HepG2 (cell line): ENCODE data around the gene NSD2. TPM values are rescaled to one million over a fixed set of nuclear protein-coding genes. Genes with fewer than 3 reads are reported as not detected.

Experiments
- ATAC-seq: fragments of 200-7000 bp; cut with Tn5 transposase; 3 replicates; pipeline ENCODE4 v1.9.1; 2020; ENCODE audit warnings: mild to moderate bottlenecking, moderate library complexity
- BruUV-seq: library from RNA; stranded (reverse); fragments of 400-500 nt; replicated peaks from 2 replicates; lab custom pipeline; 2021; lab: Mats Ljungman, UMichigan
- CTCF ChIA-PET: fragments of 300-600 bp; formaldehyde crosslinking; extraction: SDS; loops from one replicate; lab custom pipeline; 2021; ENCODE audit warnings: low total read pairs, inconsistent platforms, low intra/inter-chr PET ratio; lab: Yijun Ruan, JAX
- POLR2A ChIA-PET: fragments of 350-600 bp; sonication (Branson Sonifier 250); formaldehyde crosslinking; loops from one replicate; lab custom pipeline; 2020; ENCODE audit warnings: antibody characterized with exemption, inconsistent platforms; lab: Yijun Ruan, JAX
- DNase-seq: peaks from one replicate; pipeline ENCODE4 v3.0.0-alpha.2; 2015; ENCODE audit warnings: low spot score
- FAIRE-seq: peaks from 3 replicates; lab custom pipeline; 2011; peaks lifted over from hg19 to GRCh38; lab: Jason Lieb, UNC
- H2AFZ ChIP-seq: one replicate; pipeline ENCODE4 v1.6.1; 2011; ENCODE audit warnings: low read length, inconsistent platforms
- H3K27ac ChIP-seq: fragments of 300-600 bp; 3 replicates; pipeline ENCODE4 v1.8.0; 2011; ENCODE audit warnings: mixed run types, mild to moderate bottlenecking, mixed read lengths, low read length, inconsistent platforms; ENCODE audit not compliant: insufficient read depth; ENCODE audit errors: extremely low read length
- H3K27me3 ChIP-seq, 2 experiments: fragments of 200-600 bp in 1 of 2; 2 replicates in 1 of 2; 3 replicates in 1 of 2; pipeline versions ENCODE4 v1.6.0 to v1.8.0; 2011; ENCODE audit warnings: low read length in 2 of 2, mild to moderate bottlenecking in 2 of 2, moderate library complexity in 2 of 2, inconsistent platforms in 1 of 2; ENCODE audit not compliant: insufficient read depth in 2 of 2, control insufficient read depth in 1 of 2
- H3K36me3 ChIP-seq, 2 experiments: fragments of 200-600 bp in 1 of 2; replicated peaks in 1 of 2; 2 replicates in 1 of 2; 3 replicates in 1 of 2; pipeline versions ENCODE4 v1.5.1 to v1.8.0; 2011; ENCODE audit warnings: low read length in 2 of 2, inconsistent platforms in 1 of 2; ENCODE audit not compliant: insufficient read depth in 2 of 2, control insufficient read depth in 1 of 2
- H3K4me1 ChIP-seq: 2 replicates; pipeline ENCODE4 v1.5.1; 2012; ENCODE audit warnings: low read length, inconsistent platforms; ENCODE audit not compliant: insufficient read depth
- H3K4me2 ChIP-seq: 2 replicates; pipeline ENCODE4 v1.6.0; 2011; ENCODE audit warnings: low read depth, low read length, inconsistent platforms
- H3K4me3 ChIP-seq, 3 experiments: fragments of 200-600 bp in 1 of 3; sonication (generic), shearing (Covaris generic) in 1 of 3; replicated peaks in 1 of 3; 2 replicates each; pipeline ENCODE4 v1.5.1; 2011 to 2016; ENCODE audit warnings: low read length in 3 of 3, inconsistent platforms in 2 of 3, low read depth in 2 of 3, mild to moderate bottlenecking in 2 of 3, control low read depth in 1 of 3, mixed read lengths in 1 of 3; ENCODE audit not compliant: insufficient read depth in 1 of 3
- H3K79me2 ChIP-seq: one replicate; pipeline ENCODE4 v1.6.1; 2011; ENCODE audit warnings: low read length, inconsistent platforms; ENCODE audit not compliant: insufficient read depth
- H3K9ac ChIP-seq: 2 replicates; pipeline ENCODE4 v1.6.0; 2011; ENCODE audit warnings: mild to moderate bottlenecking, low read depth, low read length, inconsistent platforms; ENCODE audit not compliant: insufficient read depth
- H3K9me3 ChIP-seq: 2 replicates; pipeline ENCODE4 v1.5.1; 2012; ENCODE audit warnings: mild to moderate bottlenecking, low read length
- H4K20me1 ChIP-seq: 2 replicates; pipeline ENCODE4 v1.6.0; 2011; ENCODE audit warnings: inconsistent platforms, mild to moderate bottlenecking, low read length, moderate library complexity; ENCODE audit not compliant: insufficient read depth
- CTCF ChIP-seq: sonication (generic); formaldehyde crosslinking; IDR thresholded peaks from 2 replicates; pipeline ENCODE4 v1.5.0; 2020; ENCODE audit warnings: mild to moderate bottlenecking, missing genetic modification reagents, moderate library complexity
- GATAD1 ChIP-seq: IDR thresholded peaks from 2 replicates; pipeline ENCODE4 v1.6.1; 2016; ENCODE audit warnings: missing genetic modification reagents, missing compliant biosample characterization
- NONO ChIP-seq, 2 experiments: fragments of 450-650 bp in 1 of 2; sonication (generic) in 1 of 2; formaldehyde crosslinking in 1 of 2; IDR thresholded peaks in 1 of 2; conservative IDR thresholded peaks in 1 of 2; 2 replicates each; pipeline versions ENCODE4 v1.6.1 to v1.8.0; 2017 to 2022; ENCODE audit warnings: mild to moderate bottlenecking in 1 of 2, missing genetic modification reagents in 1 of 2, moderate library complexity in 1 of 2
- RAD21 ChIP-seq: fragments of 450-650 bp; formaldehyde crosslinking; IDR thresholded peaks from 2 replicates; pipeline ENCODE4 v1.5.0; 2020; ENCODE audit warnings: mild to moderate bottlenecking
- SMC3 ChIP-seq: IDR thresholded peaks from 2 replicates; pipeline ENCODE4 v1.6.1; 2011; ENCODE audit warnings: low read length, improper control_type of control experiment
- STAG1 ChIP-seq: sonication (generic); formaldehyde crosslinking; IDR thresholded peaks from 2 replicates; pipeline ENCODE4 v1.4.0; 2020; ENCODE audit warnings: missing genetic modification reagents
- ZNF292 ChIP-seq: sonication (generic); formaldehyde crosslinking; IDR thresholded peaks from 2 replicates; pipeline ENCODE4 v1.8.1; 2022; ENCODE audit warnings: mild to moderate bottlenecking, low read depth, missing genetic modification reagents, borderline replicate concordance
- ZNF556 ChIP-seq: sonication (generic); formaldehyde crosslinking; IDR thresholded peaks from 2 replicates; pipeline ENCODE4 v1.4.0; 2020; ENCODE audit warnings: mild to moderate bottlenecking, missing genetic modification reagents, borderline replicate concordance
- ZNF687 ChIP-seq: sonication (generic); formaldehyde crosslinking; IDR thresholded peaks from 2 replicates; pipeline ENCODE4 v1.5.1; 2020; ENCODE audit warnings: mild to moderate bottlenecking, missing genetic modification reagents, moderate library complexity
- ZNF781 ChIP-seq: sonication (generic); formaldehyde crosslinking; IDR thresholded peaks from 2 replicates; pipeline ENCODE4 v1.5.1; 2020; ENCODE audit warnings: borderline replicate concordance, mild to moderate bottlenecking, missing genetic modification reagents; ENCODE audit errors: not compliant biosample characterization
- WGBS: methylation state at CpG from one replicate; pipeline ENCODE4 v1.1.6; 2017; ENCODE audit warnings: low lambda C conversion rate; 5-methylcytosine and 5-hydroxymethylcytosine counted together
- in situ Hi-C: cut with HindIII; loops from 2 replicates; pipeline ENCODE4 v1.10.0; 2017; ENCODE audit warnings: low pct_unique_long_range_greater_than_20kb; ENCODE audit not compliant: extremely low pct_ligation_motif_present
- intact Hi-C: fragments of 100-400 bp; cut with micrococcal nuclease; formaldehyde crosslinking; loops from one replicate; pipeline ENCODE4 v1.10.0; 2022; ENCODE audit not compliant: unreplicated experiment
- polyA plus RNA-seq, 8 experiments: library from polyadenylated mRNA; depleted of rRNA in 3 of 8; stranded (reverse) in 7 of 8; unstranded in 1 of 8; fragments of >200 nt; fragmentation: Illumina TruSeq in 4 of 8; extraction: Trizol in 4 of 8; gene quantifications; 2 replicates each; pipeline versions ENCODE4 v1.2.1 to v1.2.3, GENCODE V29; 2011 to 2016; ENCODE audit warnings: low read depth in 4 of 8, missing spikeins in 1 of 8, mixed read lengths in 1 of 8; ENCODE audit not compliant: insufficient read depth in 1 of 8
- total RNA-seq, 5 experiments: library from RNA; depleted of rRNA; stranded (reverse); fragments of >200 nt; fragmentation: Illumina TruSeq; extraction: Trizol; gene quantifications; 2 replicates each; pipeline ENCODE4 v1.2.3, GENCODE V29; 2016; ENCODE audit warnings: low read depth in 1 of 5

The NSD2 gene
- total and polyA plus RNA-seq, 2 of the 13 experiments (the other 11 are each of a cell fraction or from before 2014, with no cell fraction given), result 22.0 to 65.9 TPM

GRCh38 chr4:1857931-1858330 is 13.3 kb upstream of the NSD2 start (continued):
- no peak for TF ChIP-seq NONO (IDR thresholded peaks at IDR 0.05)
- 0 out of 2 replicates have a peak, but pooled peaks have one; percentile 37 for TF ChIP-seq NONO (CRISPR knock-in tag; conservative IDR thresholded peaks at IDR 0.05)

- POLR2A ChIA-PET, result no interaction called here
- no peaks in the 10 kb centered on the region for H4K20me1 ChIP-seq
- 88% methylated on average over 1 of the region's 1 CpG for WGBS
- FAIRE-seq (no peak), DNase-seq (no peak), ATAC-seq (no peak)
- no peak overlapping the region for H3K9ac ChIP-seq
- in situ Hi-C loops, result no loop called here
- no TSS peak for BruUV-seq
- no peak overlapping the region for H3K27ac ChIP-seq
- H3K27me3 ChIP-seq, result no peaks in the 10 kb centered on the region; a peak in 1 of 5 replicates
- peaks cover 22% of the 10 kb centered on the region for H3K79me2 ChIP-seq
- no peak overlapping the region for H3K4me2 ChIP-seq
- CTCF ChIA-PET, result interaction anchor here (1.1 to 2.1 kb wide), 2 partner anchors 40 to 51 kb away, joined by 3 to 12 read pairs; no protein-coding TSS in a partner anchor
- H2AFZ ChIP-seq, result no peak overlapping the region
- TF ChIP-seq GATAD1 (CRISPR knock-in tag), result no peak
- TF ChIP-seq RAD21 (CRISPR knock-in tag), result peak; percentile 36; the same call in 1 of the 2 replicates
- TF ChIP-seq ZNF292 (CRISPR knock-in tag), result no peak
- peak; percentile 68 for TF ChIP-seq CTCF (CRISPR knock-in tag)
- TF ChIP-seq SMC3, result peak; percentile 55; the same call in 1 of the 2 replicates
- TF ChIP-seq STAG1 (CRISPR knock-in tag), result peak; percentile 67
- TF ChIP-seq ZNF687 (CRISPR knock-in tag), result 0 out of 2 replicates have a peak, but pooled peaks have one; percentile 17
- TF ChIP-seq ZNF556 (CRISPR knock-in tag), result no peak
- peak; percentile 32 for TF ChIP-seq ZNF781 (CRISPR knock-in tag)
- intact Hi-C loops, result no loop called here
- H3K9me3 ChIP-seq, result no peaks in the 10 kb centered on the region
- no peaks in the 10 kb centered on the region for H3K36me3 ChIP-seq
- H3K4me1 ChIP-seq, result peaks cover 68% of the 10 kb centered on the region
- no peak overlapping the region for H3K4me3 ChIP-seq
Observed at GRCh38 chr4:1859389-1859753, 11.8 kb upstream of the NSD2 start.
